Motor neuron (in vitro differentiated cells): ENCODE results near the gene GNB1L. TPM values are rescaled to one million over a fixed set of nuclear protein-coding genes. Genes with fewer than 3 reads are reported as not detected.
A peak's percentile ranks its signal among the peaks of the same experiment; 100 is the strongest.
"Not testable (repeated sequence)": the region's sequence is repeated elsewhere in the genome, so short reads cannot be mapped to it uniquely, and the experiment has no call there.

ENCODE experiments used
- ATAC-seq, 8 experiments: fragments of 200-7000 bp; cut with Tn5 transposase; replicated peaks in 6 of 8; 2 replicates each; pipeline ENCODE4 v1.8.0; 2021; ENCODE audit warnings: mild to moderate bottlenecking in 8 of 8, moderate library complexity in 8 of 8
- H3K27ac ChIP-seq, 2 donors: fragments of 250-450 bp; sonication (Bioruptor Pico); 2 replicates each; pipeline ENCODE4 v1.9.0; 2021; ENCODE audit warnings: antibody characterized with exemption in 2 of 2, mild to moderate bottlenecking in 2 of 2, moderate library complexity in 1 of 2
- H3K4me1 ChIP-seq, 2 donors: fragments of 250-450 bp; sonication (Bioruptor Pico); replicated peaks in 1 of 2; 2 replicates each; pipeline ENCODE4 v1.6.1; 2021; ENCODE audit warnings: antibody characterized with exemption in 2 of 2, mild to moderate bottlenecking in 2 of 2, moderate library complexity in 1 of 2
- H3K4me3 ChIP-seq, 5 donors: fragments of 250-450 bp; sonication (Bioruptor Pico); 2 replicates each; pipeline ENCODE4 v1.9.0; 2021; ENCODE audit warnings: antibody characterized with exemption in 5 of 5, mild to moderate bottlenecking in 5 of 5, moderate library complexity in 4 of 5
- WGBS, 10 experiments: fragments of 450-650 bp; shearing (Covaris generic); methylation state at CpG; one replicate each; pipeline ENCODE4 v1.0.0; 2022; 5-methylcytosine and 5-hydroxymethylcytosine counted together
- in situ Hi-C, 9 experiments: fragments of 400-800 bp; cut with MboI; loops; one replicate each; pipeline ENCODE4 v1.15.0; 2021; ENCODE audit warnings: low sequenced_read_pairs in 9 of 9, low pct_unique_long_range_greater_than_20kb in 2 of 9; ENCODE audit not compliant: unreplicated experiment in 9 of 9
- total RNA-seq, 8 experiments: library from RNA; unstranded; fragments of 300-600 nt; gene quantifications; 2 replicates each; pipeline versions ENCODE4 v1.2.3 to v1.2.4, GENCODE V29; 2022

Gene GNB1L
- total RNA-seq, 8 experiments from 2014 or later = 5.6 to 7.2 (median 6.4) TPM

DNA sequence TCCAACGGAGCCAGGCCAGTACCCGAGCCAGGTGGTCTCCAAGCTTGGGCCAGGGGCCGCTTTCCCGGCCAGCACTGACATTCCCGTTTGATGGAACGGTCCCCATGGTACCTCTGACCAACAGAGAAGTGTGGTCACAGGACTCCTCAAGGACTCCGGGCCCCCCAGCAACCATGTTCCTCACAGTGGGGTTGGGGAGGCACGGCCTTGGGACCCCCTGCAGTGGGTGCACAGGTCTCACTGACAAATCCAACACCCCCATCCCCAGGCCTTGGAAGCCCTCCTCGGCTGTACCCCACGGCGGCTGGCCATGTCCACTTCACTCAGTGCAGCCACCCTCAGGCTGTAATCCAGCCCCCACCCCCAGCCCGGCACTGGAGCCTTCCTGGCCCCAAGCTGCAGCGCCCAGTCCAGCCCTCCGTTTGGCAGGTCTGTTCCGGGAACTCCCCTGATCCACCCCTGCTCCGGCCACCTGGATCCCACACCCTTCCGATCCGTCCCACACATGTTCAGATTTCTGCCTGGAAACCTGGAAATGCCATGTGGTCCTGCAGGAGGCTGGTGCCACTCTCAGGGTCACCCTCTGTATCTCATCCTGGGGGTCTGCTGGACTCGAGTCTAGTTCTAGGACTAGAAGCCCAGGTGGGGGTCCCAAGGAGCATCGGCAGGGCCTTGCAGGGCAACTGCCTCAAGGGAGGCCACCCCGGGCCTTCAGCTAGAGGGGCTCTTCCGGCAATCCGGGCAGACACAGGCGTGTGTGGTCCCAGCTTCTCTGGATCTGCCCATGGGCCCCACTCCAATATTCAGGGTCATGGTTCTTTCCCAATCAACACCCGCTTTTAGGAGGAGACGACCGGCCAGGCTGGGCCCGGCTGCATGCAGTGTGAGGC lies 67.5 kb downstream of the GNB1L start:
- 60 to 100% (median 100%) methylated on average over 1 to 2 of the region's 28 CpGs; no CpG with 5 or more reads in 5 of the 10 experiments for WGBS, 10 experiments
- Histone ChIP-seq H3K4me1 (no peaks in the 10 kb centered on the region), H3K27ac (peak overlapping the region in 1 of 2 donors; percentile 30), H3K4me3 (no peak overlapping the region)
- ATAC-seq = no peak
- in situ Hi-C loops = no loop called here

DNA sequence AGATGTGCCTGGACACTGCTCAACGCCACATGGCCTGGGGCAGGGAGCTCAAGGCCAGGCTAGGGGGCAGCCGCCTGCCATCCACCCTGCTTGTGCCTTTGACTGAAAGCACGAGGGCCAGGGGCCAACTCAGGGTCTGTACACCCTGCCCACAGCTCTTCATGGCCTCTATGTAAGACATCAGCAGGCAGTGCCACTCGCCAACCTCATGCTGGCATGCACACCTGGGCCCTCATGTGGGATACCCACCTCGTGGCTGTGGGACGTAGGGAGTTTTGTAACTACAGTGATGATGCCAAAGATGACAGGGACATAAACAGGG lies 68.4 kb downstream of the GNB1L start:
- no peak overlapping the region for H3K4me3 ChIP-seq
- ATAC-seq = no peak
- 80% methylated on average over 1 of the region's 6 CpGs; no CpG with 5 or more reads in 9 of the 10 experiments for WGBS, 10 experiments
- no peaks in the 10 kb centered on the region for H3K4me1 ChIP-seq
- H3K27ac ChIP-seq = no peak overlapping the region
- in situ Hi-C loops = no loop called here

DNA sequence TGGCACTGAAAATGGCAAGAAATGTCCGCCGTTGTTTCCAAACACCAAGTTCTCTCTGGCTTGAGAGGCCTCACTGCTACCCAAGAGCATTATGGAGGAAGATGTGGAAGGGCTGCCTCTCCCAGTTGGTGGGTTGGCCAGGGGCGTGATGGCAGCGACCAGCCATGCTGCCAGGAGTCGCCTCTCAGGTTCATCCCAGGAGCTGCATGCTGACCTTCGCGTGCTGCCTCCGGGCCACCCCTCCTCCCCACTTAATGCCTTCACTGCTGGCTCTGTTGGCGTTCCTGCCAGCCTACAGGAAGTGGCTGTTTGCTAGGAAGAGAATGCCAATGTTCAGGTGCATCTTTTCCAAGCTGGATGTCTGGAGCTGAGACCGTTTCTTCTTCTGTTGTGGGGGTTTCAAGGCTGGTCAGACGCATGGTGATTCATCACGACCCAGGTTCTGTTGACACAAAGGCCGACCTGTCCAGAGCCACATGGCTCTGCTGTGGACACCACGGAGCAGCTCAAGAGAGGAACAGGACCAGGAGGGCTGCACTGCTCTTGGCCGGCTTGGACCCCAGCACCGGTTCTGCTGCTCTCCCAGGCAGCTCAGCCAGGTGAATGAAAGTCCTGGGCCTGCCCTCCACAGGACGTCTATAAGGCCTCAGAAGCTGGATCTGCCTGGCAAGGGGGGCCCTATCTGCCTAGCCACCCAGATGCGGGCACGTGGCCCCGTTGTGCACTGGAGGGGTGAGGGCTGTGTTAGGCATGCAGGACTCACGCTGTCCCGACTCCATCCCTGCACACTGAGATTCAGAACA lies 69.0 kb downstream of the GNB1L start:
- WGBS, 10 experiments = 60 to 94% (median 79%) methylated on average over 1 to 10 of the region's 22 CpGs; no CpG with 5 or more reads in 6 of the 10 experiments
- Histone ChIP-seq H3K4me1 (no peaks in the 10 kb centered on the region), H3K4me3 (no peak overlapping the region), H3K27ac (peak overlapping the region in 1 of 2 donors; percentile 14)
- in situ Hi-C loops = no loop called here
- no peak for ATAC-seq

DNA sequence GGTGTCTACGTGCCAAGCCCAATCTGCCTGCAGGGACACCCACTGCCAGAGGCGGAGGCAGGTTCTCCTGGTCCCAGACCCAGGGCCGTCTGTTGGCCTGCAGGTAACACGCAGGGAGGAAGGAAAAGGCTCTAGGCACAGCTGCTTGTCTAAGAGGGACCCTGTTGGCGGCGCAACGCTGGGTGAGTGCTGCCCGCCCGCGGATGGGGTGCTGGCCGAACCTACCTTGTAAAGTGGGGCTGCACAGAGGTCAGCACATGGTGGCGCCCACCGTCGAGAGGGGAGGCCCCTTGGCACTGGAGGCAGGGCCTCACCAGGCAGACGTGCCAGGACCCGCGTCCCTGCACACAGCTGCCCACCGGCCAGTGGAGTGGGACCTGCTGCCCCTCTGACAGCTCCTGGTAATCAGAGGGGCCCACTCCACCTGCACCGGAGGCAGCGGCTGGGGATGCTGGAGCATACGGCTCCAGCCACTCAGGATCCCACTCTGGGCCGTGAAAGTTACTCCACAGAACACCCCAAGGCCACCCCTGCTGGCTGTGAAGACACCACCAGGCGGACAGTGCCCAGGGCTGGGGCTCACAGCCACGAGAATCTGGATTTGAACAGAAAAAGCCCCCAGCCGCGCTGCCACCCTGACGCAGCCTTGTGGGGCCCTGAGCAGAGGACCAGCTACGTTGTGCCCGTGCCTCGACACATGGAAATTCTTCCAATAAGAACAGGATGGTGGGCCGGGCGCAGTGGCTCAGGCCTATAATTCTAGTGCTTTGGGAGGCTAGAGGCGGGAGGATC lies 70.1 kb downstream of the GNB1L start:
- H3K27ac ChIP-seq = peak overlapping the region in 1 of 2 donors; percentile 14
- H3K4me1 ChIP-seq = peaks cover 0 to 5% of the 10 kb centered on the region in 2 donors
- WGBS, 10 experiments = 93 to 100% (median 100%) methylated on average over 1 to 3 of the region's 33 CpGs; no CpG with 5 or more reads in 5 of the 10 experiments
- in situ Hi-C loops = no loop called here
- H3K4me3 ChIP-seq = no peak overlapping the region
- no peak for ATAC-seq

DNA sequence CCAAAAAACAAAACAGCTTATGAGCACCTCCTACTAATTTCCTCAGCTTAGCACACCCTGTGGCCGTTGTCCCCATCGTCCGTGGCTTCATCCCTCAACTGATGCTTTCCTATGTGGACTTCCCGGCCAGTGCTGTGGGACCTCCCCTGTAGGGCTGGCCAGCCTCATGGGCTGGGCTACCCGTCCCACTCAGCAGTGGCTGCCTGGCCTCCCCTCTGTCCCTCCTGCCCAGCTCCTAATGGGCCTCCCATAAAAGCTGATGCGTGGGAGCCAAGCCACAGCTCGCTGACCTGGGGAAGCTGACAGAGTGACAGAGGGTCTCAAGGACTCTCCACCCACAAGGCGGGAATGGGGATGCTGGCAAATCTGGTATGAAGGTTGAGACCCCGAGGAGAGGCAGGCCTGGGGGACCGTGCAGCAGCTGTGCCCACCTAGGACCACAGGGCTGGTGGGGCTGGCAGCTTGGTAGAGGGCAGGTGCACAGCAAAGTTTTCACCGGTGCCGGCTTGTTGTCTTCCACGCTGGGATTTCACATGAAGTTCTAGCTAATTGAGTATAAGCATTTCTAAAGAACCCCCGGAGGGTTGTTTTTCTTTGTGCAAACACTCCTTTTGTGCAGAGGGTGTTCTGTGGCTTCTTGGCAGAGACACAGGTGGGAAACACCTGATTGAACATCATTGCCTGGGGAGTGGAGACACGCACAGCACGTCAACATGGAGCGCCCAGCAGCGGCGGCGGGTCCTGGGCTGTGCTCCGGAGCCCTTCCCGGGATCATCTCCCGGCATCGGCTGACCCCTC lies 70.9 kb downstream of the GNB1L start:
- peak overlapping the region in 1 of 2 donors; percentile 14 for H3K27ac ChIP-seq
- in situ Hi-C loops = no loop called here
- peaks cover 0 to 5% of the 10 kb centered on the region in 2 donors for H3K4me1 ChIP-seq
- ATAC-seq = no peak
- H3K4me3 ChIP-seq = no peak overlapping the region
- 76 to 92% (median 82%) methylated on average over 2 to 14 of the region's 24 CpGs; no CpG with 5 or more reads in 4 of the 10 experiments for WGBS, 10 experiments

DNA sequence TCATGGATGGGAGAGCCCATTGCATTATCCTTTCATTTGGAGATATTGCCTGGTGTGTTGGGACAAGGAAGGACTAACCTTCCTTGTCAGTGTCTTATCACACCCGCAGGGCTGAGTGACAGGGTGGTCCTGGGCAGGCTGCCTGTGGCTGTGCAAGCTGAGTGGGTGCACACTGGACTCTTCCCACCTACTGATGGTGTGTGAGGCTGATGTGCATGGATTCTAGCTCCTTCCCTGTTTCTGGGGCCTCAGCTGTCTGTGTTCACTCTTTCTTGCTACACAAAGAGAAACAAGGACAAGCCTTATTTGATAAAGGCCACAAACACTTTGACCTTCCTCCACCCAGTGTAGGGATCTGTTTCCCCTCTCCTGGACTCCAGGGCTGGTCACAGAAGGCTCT lies 72.1 kb downstream of the GNB1L start:
- no peak for ATAC-seq
- H3K4me1 ChIP-seq = peaks cover 0 to 5% of the 10 kb centered on the region in 2 donors
- 75 to 100% (median 83%) methylated on average over 1 of the region's 1 CpG; no CpG with 5 or more reads in 6 of the 10 experiments for WGBS, 10 experiments
- H3K4me3 ChIP-seq = no peak overlapping the region
- in situ Hi-C loops = no loop called here
- no peak overlapping the region for H3K27ac ChIP-seq

DNA sequence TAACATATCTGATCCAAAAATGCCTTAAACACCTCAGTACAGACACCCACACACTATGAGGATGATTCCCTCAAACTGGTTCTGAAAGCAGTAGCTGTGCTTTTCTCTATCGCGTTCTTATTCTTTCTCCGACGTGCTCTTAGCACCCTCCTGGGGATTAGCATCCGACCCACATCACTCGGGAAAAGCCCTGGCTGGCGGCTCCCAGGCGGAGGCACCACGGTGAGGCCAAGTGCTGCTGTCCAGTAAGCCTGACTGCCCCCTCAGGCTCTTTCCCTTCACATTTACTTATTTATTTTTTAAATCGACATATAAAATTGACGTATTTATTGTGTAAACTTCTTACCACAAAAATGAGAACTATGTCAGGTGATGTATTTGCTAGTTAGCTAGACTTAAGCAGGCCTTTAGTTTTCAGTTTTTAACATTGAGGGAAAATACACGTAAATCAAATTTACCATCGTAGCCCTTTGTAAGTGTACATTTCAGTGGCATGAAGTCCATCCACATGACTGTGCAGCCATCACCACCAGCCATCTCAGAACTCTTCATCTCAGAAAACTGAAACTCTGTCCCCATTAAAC lies 74.9 kb downstream of the GNB1L start:
- Histone ChIP-seq H3K4me1 (peaks cover 0 to 5% of the 10 kb centered on the region in 2 donors), H3K4me3 (no peak overlapping the region), H3K27ac (peak overlapping the region in 1 of 2 donors; percentile 62)
- 34 to 92% (median 52%) methylated on average over 2 to 13 of the region's 13 CpGs; no CpG with 5 or more reads in 2 of the 10 experiments for WGBS, 10 experiments
- ATAC-seq = peak in 2 of 8 experiments; percentile 25 to 33
- in situ Hi-C loops = no loop called here

DNA sequence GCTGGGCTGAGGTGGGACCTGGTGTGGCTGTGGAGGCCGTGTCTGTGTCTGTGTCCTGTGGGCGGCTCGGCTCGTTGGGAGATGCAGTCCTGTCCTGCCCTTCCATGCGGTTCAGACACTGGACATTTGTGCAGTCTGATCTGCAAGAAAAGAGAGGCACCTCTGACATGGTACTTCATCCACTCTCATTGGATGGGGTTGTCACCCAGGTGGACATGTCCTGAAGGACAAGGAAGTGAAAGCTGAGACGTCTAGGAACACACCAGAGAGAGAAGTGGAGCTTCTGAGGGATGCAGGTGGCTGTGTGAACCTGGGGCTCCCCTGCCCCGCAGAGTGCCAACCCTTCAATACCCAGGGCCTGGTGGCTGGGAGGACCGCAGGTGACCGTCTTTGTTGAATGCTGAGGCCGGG lies 75.7 kb downstream of the GNB1L start:
- Histone ChIP-seq H3K4me3 (no peak overlapping the region), H3K4me1 (peaks cover 0 to 5% of the 10 kb centered on the region in 2 donors), H3K27ac (no peak overlapping the region)
- ATAC-seq = no peak
- WGBS, 10 experiments = 68 to 100% (median 79%) methylated on average over 3 to 8 of the region's 10 CpGs; no CpG with 5 or more reads in 6 of the 10 experiments
- in situ Hi-C loops = no loop called here

DNA sequence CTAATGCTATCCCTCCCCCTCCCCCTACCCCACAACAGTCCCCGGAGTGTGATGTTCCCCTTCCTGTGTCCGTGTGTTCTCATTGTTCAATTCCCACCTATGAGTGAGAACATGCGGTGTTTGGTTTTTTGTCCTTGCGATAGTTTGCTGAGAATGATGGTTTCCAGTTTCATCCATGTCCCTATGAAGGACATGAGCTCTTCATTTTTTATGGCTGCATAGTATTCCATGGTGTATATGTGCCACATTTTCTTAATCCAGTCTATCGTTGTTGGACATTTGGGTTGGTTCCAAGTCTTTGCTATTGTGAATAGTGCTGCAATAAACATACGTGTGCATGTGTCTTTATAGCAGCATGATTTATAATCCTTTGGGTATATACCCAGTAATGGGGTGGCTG lies 77.5 kb downstream of the GNB1L start:
- ATAC-seq, in situ Hi-C loops, H3K4me3 ChIP-seq, H3K27ac ChIP-seq, H3K4me1 ChIP-seq: not testable (repeated sequence)
- no CpG with 5 or more reads among the region's 6 CpGs for WGBS, 10 experiments

DNA sequence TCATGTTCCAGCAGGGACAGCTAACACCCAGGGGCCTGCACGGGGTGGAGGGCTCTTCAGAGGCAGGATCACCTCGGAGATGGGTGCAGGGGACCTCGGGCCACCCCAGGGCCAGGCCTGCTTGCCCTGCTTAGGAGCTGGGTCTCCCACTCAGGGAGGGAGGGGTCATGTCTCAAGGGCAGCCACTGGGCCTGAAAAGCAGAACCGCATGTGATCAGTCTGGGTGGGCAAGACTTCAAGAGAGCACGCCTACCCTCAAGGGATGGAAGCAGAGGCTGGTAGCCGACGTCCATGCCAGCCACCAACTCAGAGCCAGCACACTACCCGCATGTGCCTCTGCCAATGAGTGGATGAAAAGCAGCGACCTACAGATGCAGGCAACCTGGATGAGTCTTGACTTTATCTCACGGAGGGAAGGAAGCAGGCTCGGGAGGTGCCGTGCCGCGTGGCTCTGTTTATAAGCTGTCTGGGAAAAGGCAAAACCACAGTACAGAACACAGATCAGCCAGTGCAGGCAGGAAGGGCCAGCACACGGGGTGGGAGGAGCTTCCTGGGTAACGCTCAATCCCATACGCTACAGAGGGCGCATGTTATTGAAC lies 78.1 kb downstream of the GNB1L start:
- in situ Hi-C loops = no loop called here
- H3K4me1 ChIP-seq = peaks cover 5 to 7% of the 10 kb centered on the region in 2 donors
- H3K27ac ChIP-seq = no peak overlapping the region
- ATAC-seq = peak in 2 of 8 experiments; percentile 67 to 73
- no peak overlapping the region for H3K4me3 ChIP-seq
- 0 to 79% (median 57%) methylated on average over 2 to 12 of the region's 18 CpGs; no CpG with 5 or more reads in 2 of the 10 experiments for WGBS, 10 experiments

DNA sequence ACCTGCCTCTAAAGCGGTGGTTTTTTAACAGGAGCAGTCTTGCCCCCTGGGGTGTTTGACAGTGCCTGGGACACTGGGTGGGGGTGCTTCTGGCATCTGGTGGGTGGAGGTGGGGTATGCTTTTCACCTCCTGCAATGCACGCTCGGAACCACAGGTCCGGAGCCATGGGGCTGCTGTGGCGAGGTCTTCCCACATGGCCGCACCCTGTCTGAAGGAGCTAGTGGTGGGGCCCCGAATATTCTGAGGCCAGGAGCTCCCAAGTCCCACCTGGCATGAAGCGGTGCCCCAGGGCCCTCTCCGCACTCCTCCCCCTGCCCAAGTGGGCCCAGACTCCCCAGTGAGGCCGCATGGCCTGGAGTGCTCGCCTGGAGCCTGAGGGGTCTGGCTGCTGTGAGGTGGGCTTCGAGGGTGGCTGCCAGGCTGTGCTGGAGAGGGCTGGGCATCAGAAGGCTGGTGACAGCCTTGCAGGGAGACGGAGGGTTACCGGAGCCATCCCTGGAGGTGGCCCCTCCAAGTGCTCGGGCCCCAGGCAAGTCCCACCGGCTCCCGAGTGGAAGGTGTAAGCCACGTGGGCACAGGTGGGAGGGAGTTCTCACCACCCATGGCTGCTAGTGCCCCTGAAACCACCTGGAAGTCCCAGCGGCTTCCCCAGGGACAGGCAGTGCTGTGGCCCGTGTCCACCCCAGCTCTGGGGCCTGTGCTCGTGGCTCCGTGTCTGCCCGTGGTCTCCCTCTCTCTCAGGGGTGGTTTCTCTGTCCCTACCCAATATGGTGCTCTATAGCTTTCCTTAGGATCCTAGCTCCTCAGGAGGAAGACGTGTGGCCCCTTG lies 79.0 kb downstream of the GNB1L start:
- Histone ChIP-seq H3K27ac (peak overlapping the region in 1 of 2 donors; percentile 42), H3K4me3 (no peak overlapping the region), H3K4me1 (peaks cover 5 to 7% of the 10 kb centered on the region in 2 donors)
- in situ Hi-C loops = no loop called here
- 50 to 94% (median 80%) methylated on average over 1 to 7 of the region's 24 CpGs; no CpG with 5 or more reads in 5 of the 10 experiments for WGBS, 10 experiments
- no peak for ATAC-seq
